ENCODE results near the gene ATN1.
"Not testable (repeated sequence)": the region's sequence is repeated elsewhere in the genome, so short reads cannot be mapped to it uniquely, and the experiment has no call there.

ATN1 gene

GRCh38 chr12:6927379-6928021, at the start of gene ATN1:
TSS of gene ATN1 (plus strand) at chr12:6927959. CDS start at chr12:6934002, 6,043 bp downstream.
- TF ChIP-seq CTCF (IDR thresholded peaks at IDR 0.05): no peak
- H3K4me3 ChIP-seq: peak within 1 kb of the TSS; percentile 96
- H3K27ac ChIP-seq: peak within 1 kb of the TSS; percentile 98 to 100
- peak; percentile 92 for DNase-seq (ENCODE audit: low spot score)

GRCh38 chr12:6879824-6880223, 47.9 kb upstream of the ATN1 start:
- DNase-seq (ENCODE audit: low spot score); H3K27ac ChIP-seq; H3K4me3 ChIP-seq: not testable (repeated sequence)

- no peak for TF ChIP-seq CTCF (IDR thresholded peaks at IDR 0.05)
- no peak for DNase-seq (ENCODE audit: low spot score)
- H3K4me3 ChIP-seq: no peak overlapping the region
- no peak overlapping the region for H3K27ac ChIP-seq
Observed at GRCh38 chr12:6883252-6883651, 44.5 kb upstream of the ATN1 start.

- no peak overlapping the region for H3K4me3 ChIP-seq
- TF ChIP-seq CTCF (IDR thresholded peaks at IDR 0.05): no peak
- no peak overlapping the region for H3K27ac ChIP-seq
- DNase-seq (ENCODE audit: low spot score): no peak
Observed at GRCh38 chr12:6883683-6884082, 44.1 kb upstream of the ATN1 start.

- DNase-seq (ENCODE audit: low spot score): no peak
- H3K4me3 ChIP-seq: no peak overlapping the region
- TF ChIP-seq CTCF (IDR thresholded peaks at IDR 0.05): no peak
- H3K27ac ChIP-seq: no peak overlapping the region
Observed at GRCh38 chr12:6884539-6884938, 43.2 kb upstream of the ATN1 start.

GRCh38 chr12:6886206-6886999, 41.4 kb upstream of the ATN1 start:
- DNase-seq (ENCODE audit: low spot score); H3K4me3 ChIP-seq; H3K27ac ChIP-seq: not testable (repeated sequence)

GRCh38 chr12:6887460-6887859, 40.3 kb upstream of the ATN1 start:
- no peak for DNase-seq (ENCODE audit: low spot score)
- Histone ChIP-seq H3K4me3 (no peak overlapping the region), H3K27ac (no peak overlapping the region)
- no peak for TF ChIP-seq CTCF (IDR thresholded peaks at IDR 0.05)

- DNase-seq (ENCODE audit: low spot score): no peak
- Histone ChIP-seq H3K27ac (no peak overlapping the region), H3K4me3 (no peak overlapping the region)
- TF ChIP-seq CTCF (IDR thresholded peaks at IDR 0.05): no peak
Observed at GRCh38 chr12:6888360-6888759, 39.4 kb upstream of the ATN1 start.

- not testable (repeated sequence) for DNase-seq (ENCODE audit: low spot score); H3K4me3 ChIP-seq; H3K27ac ChIP-seq
Observed at GRCh38 chr12:6888794-6889193, 39.0 kb upstream of the ATN1 start.

- H3K4me3 ChIP-seq; DNase-seq (ENCODE audit: low spot score): not testable (repeated sequence)
- peak overlapping the region; percentile 88 to 90 for H3K27ac ChIP-seq
Observed at GRCh38 chr12:6889775-6890573, 37.8 kb upstream of the ATN1 start.

All from coronary artery (tissue), 2 donors.